ENCODE measurements around the gene PANX1. TPM values are rescaled to one million over a fixed set of nuclear protein-coding genes. Genes with fewer than 3 reads are reported as not detected.

Gene PANX1
- polyA plus RNA-seq, 1 donor (not counting 4 experiments of a cell fraction or from before 2014, with no cell fraction given): 58.5 TPM

DNA sequence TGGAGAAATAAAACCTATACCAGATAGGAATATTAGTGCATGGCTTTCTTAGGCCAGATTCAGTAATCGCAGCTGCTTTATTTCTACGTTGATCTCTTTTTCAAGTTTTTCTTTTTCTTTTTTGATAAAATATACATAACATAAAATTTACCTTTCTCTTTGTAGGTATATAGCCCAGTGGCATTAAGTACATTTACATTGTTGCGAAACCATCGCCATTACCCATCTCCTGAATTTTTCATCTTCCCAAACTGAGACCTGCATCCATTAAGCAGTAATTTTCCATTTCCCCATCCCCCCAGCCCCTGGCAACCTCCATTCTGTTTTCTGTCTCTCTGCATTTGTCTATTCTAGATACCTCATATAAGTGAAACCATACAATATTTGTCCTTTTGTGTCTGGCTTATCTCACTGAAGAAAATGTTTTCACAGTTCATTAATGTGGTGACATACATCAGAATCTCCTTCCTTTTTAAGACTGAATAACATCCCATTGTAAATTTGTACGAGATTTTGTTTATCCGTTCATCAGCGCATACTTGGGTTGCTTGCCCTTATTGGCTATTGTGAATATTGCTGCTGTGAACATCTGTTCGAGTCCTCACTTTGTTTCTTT, 41.4 kb downstream of the PANX1 start:
- TF ChIP-seq, protein P1, sequence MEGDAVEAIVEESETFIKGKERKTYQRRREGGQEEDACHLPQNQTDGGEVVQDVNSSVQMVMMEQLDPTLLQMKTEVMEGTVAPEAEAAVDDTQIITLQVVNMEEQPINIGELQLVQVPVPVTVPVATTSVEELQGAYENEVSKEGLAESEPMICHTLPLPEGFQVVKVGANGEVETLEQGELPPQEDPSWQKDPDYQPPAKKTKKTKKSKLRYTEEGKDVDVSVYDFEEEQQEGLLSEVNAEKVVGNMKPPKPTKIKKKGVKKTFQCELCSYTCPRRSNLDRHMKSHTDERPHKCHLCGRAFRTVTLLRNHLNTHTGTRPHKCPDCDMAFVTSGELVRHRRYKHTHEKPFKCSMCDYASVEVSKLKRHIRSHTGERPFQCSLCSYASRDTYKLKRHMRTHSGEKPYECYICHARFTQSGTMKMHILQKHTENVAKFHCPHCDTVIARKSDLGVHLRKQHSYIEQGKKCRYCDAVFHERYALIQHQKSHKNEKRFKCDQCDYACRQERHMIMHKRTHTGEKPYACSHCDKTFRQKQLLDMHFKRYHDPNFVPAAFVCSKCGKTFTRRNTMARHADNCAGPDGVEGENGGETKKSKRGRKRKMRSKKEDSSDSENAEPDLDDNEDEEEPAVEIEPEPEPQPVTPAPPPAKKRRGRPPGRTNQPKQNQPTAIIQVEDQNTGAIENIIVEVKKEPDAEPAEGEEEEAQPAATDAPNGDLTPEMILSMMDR (optimal IDR thresholded peaks at IDR 0.05 in 1 of 3, IDR thresholded peaks at IDR 0.05 in 1 of 3, conservative IDR thresholded peaks at IDR 0.05 in 1 of 3; ENCODE audit: extremely low read depth in 1 of 3, insufficient read depth in 2 of 3, low read length in 3 of 3): no peak
- no peak for TF ChIP-seq EZH2 (IDR thresholded peaks at IDR 0.05; ENCODE audit: low read length)
- no peak overlapping the region for H2AFZ ChIP-seq (ENCODE audit: control insufficient read depth, low read length)
- dilution Hi-C loops (cut with MboI; ENCODE audit: extremely low pct_ligation_motif_present, low sequenced_read_pairs): no loop called here
- H3K4me3 ChIP-seq (ENCODE audit: control insufficient read depth in 2 of 3, extremely low read depth in 1 of 3, insufficient read depth in 2 of 3, low read depth in 1 of 3, low read length in 3 of 3): no peak overlapping the region
- no peaks in the 10 kb centered on the region for H3K36me3 ChIP-seq (ENCODE audit: control insufficient read depth in 2 of 2, extremely low read depth in 1 of 2, insufficient read depth in 2 of 2, low read length in 2 of 2)
- H3K4me2 ChIP-seq (ENCODE audit: control insufficient read depth, extremely low read depth, insufficient read depth, low read depth, low read length): no peak overlapping the region
- FAIRE-seq: no peak
- peaks cover 87% of the 10 kb centered on the region for H3K79me2 ChIP-seq (ENCODE audit: control insufficient read depth, insufficient read depth, low read length)
- no peaks in the 10 kb centered on the region for H3K9me1 ChIP-seq (ENCODE audit: control insufficient read depth, extremely low read depth, insufficient read depth, low read length)
- no peaks in the 10 kb centered on the region for H3K27me3 ChIP-seq (ENCODE audit: control insufficient read depth, extremely low read depth, insufficient read depth, low read length)
- H3K4me1 ChIP-seq (ENCODE audit: control insufficient read depth, extremely low read depth, insufficient read depth, low read length): peaks cover 2% of the 10 kb centered on the region
- no peak overlapping the region for H3K9ac ChIP-seq (ENCODE audit: control insufficient read depth, extremely low read depth, insufficient read depth, low read length)
- no peaks in the 10 kb centered on the region for H3K9me3 ChIP-seq (ENCODE audit: control insufficient read depth, low read depth, low read length)
- no peak overlapping the region for H3K27ac ChIP-seq (ENCODE audit: control insufficient read depth, insufficient read depth, low read length)
- peaks cover 8% of the 10 kb centered on the region for H4K20me1 ChIP-seq (ENCODE audit: control insufficient read depth, extremely low read depth, insufficient read depth, low read length)
- DNase-seq (ENCODE audit: low read depth, low spot score): no peak

DNA sequence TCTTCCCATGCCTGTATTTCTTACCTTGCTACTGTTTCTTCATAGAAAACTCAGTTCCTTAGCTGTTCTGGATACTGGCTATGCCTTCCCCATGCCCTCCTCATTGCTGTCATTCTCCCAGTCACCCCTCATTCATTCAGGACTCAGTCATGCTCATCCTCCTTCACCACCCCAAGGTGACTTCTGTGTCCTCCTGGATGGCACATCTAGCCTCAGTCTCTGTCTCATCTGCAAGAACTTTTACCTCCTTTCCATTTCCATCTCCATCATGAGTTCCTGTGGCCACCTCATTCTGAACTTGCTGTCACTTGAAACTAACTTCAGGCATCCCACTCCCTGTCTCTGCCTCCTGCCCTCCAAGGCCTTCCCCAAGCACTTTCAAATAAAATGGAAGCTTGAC, 42.3 kb downstream of the PANX1 start:
- H3K9me1 ChIP-seq (ENCODE audit: control insufficient read depth, extremely low read depth, insufficient read depth, low read length): no peaks in the 10 kb centered on the region
- FAIRE-seq (no peak), DNase-seq (ENCODE audit: low read depth, low spot score) (no peak)
- TF ChIP-seq, protein P1 (optimal IDR thresholded peaks at IDR 0.05 in 1 of 3, IDR thresholded peaks at IDR 0.05 in 1 of 3, conservative IDR thresholded peaks at IDR 0.05 in 1 of 3; ENCODE audit: extremely low read depth in 1 of 3, insufficient read depth in 2 of 3, low read length in 3 of 3): no peak
- no peak for TF ChIP-seq EZH2 (IDR thresholded peaks at IDR 0.05; ENCODE audit: low read length)
- H4K20me1 ChIP-seq (ENCODE audit: control insufficient read depth, extremely low read depth, insufficient read depth, low read length): peaks cover 8% of the 10 kb centered on the region
- peaks cover 86% of the 10 kb centered on the region for H3K79me2 ChIP-seq (ENCODE audit: control insufficient read depth, insufficient read depth, low read length)
- no peaks in the 10 kb centered on the region for H3K27me3 ChIP-seq (ENCODE audit: control insufficient read depth, extremely low read depth, insufficient read depth, low read length)
- no peak overlapping the region for H3K9ac ChIP-seq (ENCODE audit: control insufficient read depth, extremely low read depth, insufficient read depth, low read length)
- no peak overlapping the region for H3K4me2 ChIP-seq (ENCODE audit: control insufficient read depth, extremely low read depth, insufficient read depth, low read depth, low read length)
- no peaks in the 10 kb centered on the region for H3K36me3 ChIP-seq (ENCODE audit: control insufficient read depth in 2 of 2, extremely low read depth in 1 of 2, insufficient read depth in 2 of 2, low read length in 2 of 2)
- no peak overlapping the region for H3K27ac ChIP-seq (ENCODE audit: control insufficient read depth, insufficient read depth, low read length)
- H2AFZ ChIP-seq (ENCODE audit: control insufficient read depth, low read length): no peak overlapping the region
- H3K9me3 ChIP-seq (ENCODE audit: control insufficient read depth, low read depth, low read length): no peaks in the 10 kb centered on the region
- dilution Hi-C loops (cut with MboI; ENCODE audit: extremely low pct_ligation_motif_present, low sequenced_read_pairs): no loop called here
- peaks cover 10% of the 10 kb centered on the region for H3K4me1 ChIP-seq (ENCODE audit: control insufficient read depth, extremely low read depth, insufficient read depth, low read length)
- no peak overlapping the region for H3K4me3 ChIP-seq (ENCODE audit: control insufficient read depth in 2 of 3, extremely low read depth in 1 of 3, insufficient read depth in 2 of 3, low read depth in 1 of 3, low read length in 3 of 3)

All from keratinocyte (primary cell).